ENCODE results near the gene PIF1.
"Not testable (repeated sequence)": the region's sequence is repeated elsewhere in the genome, so short reads cannot be mapped to it uniquely, and the experiment has no call there.

PIF1 gene

GRCh38 chr15:64847448-64847847, 22.0 kb upstream of the PIF1 start:
- no peak for DNase-seq

GRCh38 chr15:64847016-64847415, 21.6 kb upstream of the PIF1 start:
- DNase-seq, result no peak

- DNase-seq, result no peak
Observed at GRCh38 chr15:64845831-64846595, 20.6 kb upstream of the PIF1 start.

DNA sequence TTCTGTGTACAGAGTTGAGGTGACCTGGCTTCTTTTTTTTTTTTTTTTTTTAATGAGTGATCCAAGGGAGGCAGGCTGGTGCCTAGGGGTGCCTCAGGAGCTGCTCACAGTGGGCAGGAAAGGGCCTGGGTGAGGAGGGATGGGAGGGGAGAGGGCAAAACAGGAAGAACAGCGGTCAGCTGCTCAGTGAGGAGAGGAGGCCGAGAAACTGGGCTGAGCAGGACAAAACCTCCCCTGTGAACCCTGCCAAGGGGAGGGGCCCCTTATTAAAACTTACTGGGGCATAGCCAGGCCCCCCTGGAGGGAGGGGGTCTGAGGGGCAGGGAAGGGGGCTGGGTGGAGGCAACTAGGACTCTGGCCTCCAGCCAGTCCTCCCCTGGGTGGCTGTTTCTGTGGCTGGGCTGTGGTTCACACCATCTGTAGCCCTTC, 19.8 kb upstream of the PIF1 start:
- DNase-seq, result no peak

DNA sequence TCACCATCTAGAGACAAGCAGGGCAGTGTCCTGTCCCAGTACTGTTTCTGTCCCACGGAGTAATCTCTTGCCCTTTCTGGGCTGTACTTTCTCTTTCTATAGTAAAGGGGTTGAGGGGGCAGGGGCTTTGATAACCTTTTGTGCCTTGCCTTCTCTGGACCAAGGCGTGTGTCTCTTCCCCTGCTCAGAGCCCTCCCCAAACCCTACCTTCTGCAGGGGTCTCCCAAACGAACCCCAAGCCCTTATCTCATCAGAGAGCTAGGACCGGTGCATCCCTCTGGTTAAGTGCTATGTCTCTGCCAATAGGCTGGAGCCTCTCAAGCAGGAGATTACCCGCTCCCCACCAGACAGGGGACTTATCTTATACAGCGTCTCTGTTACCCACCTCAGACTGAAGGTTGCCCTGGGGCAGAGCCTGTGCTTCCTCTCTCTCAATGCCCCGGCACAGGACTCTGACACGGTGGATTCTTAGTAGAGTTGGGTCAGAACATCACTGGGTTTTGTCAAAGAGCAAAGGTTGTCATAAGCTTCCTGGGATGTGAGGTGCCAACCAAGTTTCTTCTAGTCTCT, 19.2 kb upstream of the PIF1 start:
- DNase-seq, result no peak

DNA sequence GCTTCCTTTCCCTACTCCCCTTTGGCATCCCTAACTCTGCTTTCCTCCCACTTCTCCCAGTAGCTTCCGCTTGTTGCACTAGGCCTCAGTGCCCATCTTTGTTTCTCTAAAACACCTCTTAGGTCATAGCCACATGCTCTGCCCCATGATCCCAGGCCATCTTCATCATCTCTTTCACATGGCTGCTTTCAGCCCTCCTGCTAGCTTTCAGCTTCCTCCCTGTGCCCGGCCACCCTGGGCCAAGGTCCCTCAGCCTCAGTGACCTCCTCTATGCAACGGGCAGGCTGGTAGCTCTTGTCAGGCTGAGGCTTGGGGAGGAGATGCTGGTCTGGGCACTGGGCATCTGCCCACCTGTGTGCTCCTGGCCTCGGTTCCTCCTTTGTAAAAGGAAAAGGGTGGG, 18.5 kb upstream of the PIF1 start:
- no peak for DNase-seq

DNA sequence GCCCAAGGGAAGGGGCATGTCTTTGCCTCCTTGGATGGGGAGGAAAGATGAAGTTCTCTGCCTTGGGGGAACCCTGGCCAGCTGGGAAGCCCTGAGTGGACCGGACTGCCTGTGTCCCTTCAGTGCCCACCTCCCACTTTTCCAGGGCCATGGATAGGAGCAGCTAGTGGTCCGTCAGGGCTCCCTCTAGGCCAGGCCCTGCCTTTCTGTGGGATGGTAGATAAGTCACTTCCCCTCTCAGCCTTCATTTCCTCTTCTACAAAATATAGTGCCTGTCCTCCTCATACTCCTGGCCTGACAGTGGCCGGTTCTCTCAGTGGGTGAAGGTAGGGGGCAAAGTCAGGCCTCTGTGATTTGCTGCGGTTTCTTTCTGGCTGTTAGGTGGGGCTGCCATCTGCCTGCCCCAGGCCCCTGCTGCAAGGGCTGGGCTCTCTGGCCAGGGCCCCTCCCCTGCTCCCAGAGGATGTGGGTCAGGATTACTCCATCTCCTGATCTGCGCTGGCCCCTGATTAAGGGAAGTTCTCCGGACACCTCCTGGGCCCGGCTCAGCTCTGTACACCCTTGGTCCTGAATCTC, 17.6 kb upstream of the PIF1 start:
- DNase-seq, result no peak

DNA sequence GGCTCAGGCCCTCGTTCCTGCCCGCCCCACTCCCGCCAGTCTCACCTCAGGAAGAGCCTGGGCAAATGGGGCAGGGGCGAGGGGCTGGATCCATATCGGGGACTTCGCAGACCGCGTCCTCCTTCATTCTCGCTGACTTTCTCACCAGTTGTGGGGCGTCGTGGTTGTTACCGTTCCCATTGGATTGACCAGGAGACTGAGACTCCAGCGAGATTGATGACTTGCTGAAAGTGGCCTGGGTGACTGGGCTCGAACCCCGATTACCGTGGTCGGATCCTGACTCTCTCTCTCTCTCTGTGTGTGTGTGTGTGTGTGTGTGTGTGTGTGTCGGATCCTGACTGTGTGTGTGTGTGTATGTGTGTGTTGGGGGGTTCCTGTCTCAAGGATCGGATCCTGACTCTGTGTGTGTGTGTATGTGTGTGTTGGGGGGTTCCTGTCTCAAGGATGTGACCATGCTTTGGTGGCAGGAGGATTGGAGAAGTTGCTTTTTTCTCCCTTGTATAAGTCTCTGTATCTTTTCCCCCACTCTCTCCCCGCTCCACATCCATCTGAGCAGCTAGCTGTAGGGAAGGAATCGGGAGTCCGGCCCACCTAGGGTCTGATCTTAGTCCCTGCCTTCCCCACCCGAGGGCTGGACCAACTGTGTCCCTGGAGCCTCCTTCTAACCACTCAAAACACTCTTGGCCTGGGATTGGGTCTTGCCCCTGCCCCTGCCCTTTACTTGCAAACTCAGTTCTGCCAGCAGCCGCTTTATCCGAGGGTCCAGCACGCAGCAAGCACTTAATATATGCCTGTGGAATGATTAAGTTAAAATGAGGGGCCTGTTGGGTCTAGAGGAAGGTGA, 16.9 kb upstream of the PIF1 start:
- DNase-seq, result peak; percentile 5

GRCh38 chr15:64841344-64842095, 16.1 kb upstream of the PIF1 start, which contains the start of gene PLEKHO2:
PLEKHO2 (plus strand) TSS chr15:64841915; CDS start chr15:64842017, 102 bp downstream.
- peak; percentile 94 for DNase-seq

DNA sequence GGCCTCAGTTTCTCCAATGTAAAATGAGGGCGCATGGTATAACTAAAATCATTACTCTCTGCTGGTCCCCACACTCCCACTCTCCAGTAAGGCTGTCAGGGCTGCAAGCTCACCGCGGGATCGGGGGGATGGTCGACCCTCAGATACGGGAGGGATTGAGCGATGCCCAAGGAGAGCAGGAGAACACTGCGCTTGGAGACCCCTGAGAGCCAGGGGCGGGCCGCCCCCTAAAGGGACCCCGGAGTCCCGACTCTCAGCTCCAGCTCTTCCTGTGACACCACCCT, 15.6 kb upstream of the PIF1 start:
- DNase-seq, result no peak

DNA sequence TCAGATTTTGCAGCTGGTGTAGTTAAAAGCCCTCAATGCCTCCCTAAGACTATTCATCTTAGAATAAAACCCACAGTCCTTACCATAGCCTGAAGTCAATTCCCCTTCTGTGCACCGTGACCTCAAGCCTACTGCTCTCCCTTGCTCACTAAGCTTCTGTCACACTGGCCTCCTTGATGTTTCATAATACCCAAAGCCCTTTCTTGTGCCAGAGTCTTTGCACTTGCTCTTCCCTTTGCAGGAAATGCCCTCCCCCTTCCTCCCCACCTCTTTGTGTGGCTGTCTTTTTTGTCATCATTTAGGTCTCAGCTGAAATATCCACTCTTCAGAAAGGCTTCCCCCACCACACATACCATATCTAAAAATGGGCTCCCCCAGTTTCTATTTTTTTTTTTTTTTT, 12.1 kb upstream of the PIF1 start:
- no peak for DNase-seq

DNA sequence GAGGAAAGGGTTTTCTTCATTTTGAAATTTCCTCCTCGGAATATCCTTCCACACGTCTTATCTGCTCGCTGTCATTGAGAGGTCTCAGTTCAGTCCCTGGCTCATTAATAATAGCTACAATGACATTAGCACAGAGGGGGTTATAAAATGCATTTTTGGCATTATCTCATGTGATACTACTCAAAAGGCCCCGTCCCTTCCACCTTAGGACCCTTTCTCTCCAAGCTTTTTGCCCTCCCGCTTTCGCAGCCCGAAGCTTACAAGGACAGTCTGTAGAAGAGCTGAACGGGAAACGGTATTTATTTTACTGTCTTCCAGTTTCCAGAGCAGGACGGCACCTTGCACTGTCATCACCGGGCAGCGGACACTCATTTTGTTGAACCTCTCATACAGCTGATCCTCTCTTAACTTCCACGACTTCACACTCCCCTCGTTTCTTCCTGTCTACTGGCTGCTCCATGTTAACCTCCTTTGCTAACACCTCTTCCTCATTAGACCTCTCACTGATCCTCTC, 10.6 kb upstream of the PIF1 start:
- DNase-seq, result no peak

DNA sequence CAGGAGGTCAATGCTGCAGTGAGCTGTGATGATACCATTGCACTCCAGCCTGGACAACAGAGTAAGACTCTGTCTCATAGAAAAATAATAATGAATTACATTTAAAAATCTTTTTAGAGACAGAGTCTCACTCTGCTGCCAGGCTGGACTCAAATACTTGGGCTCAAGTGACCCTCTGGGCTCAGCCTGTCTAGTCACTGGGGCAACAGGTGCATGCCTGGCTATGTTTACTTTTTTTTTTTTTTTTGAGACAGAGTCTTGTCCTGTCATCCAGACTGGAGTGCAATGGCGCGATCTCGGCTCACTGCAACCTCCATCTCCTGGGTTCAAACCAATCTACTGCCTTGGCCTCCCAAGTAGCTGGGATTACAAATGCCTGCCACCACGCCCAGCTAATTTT, 8.2 kb upstream of the PIF1 start:
- DNase-seq, result no peak

- DNase-seq, result no peak
Observed at GRCh38 chr15:64828985-64829384, 3.5 kb upstream of the PIF1 start.

GRCh38 chr15:64824929-64825430, 467 bp downstream of the PIF1 start:
- DNase-seq, result peak; percentile 37

DNA sequence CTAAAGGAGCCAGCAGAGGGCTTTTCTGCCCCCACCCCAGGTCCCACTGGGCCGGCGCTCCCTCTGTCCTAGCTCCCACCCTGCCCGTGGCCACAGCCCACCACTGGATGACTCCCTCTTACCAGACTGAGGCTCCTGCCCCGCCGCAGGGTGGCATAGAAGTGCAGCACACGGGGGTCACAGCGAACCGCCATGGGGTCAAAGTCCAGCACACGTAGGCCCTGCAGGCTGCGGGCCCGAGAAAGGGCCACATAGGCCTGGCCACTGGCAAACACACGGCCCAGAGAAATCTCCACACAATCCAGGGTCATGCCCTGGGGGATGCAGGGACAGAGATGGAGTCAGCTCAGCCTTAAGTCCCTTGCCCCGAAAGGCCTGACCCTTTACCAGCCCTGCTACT, 9.0 kb downstream of the PIF1 start:
- no peak for DNase-seq

GRCh38 chr15:64814965-64815364, 10.5 kb downstream of the PIF1 start:
- not testable (repeated sequence) for DNase-seq

DNA sequence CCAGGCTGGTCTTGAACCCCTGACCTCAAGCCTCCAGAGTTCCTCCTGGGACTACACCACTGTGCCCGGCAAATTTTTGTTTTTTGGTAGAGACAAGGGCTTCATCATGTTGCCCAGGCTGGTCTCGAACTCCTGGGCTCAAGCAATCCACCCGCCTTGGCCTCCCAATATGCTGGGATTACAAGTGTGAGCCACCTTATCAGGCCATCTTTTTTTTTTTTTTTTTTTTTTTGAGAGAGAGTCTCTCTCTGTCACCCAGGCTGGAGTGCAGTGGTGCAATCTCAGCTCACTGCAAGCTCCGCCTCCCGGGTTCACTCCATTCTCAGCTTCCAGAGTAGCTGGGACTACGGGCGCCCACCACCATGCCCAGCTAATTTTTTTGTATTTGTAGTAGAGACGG, 11.2 kb downstream of the PIF1 start:
- DNase-seq, result not testable (repeated sequence)

- peak; percentile 30 for DNase-seq
Observed at GRCh38 chr15:64813075-64813474, 12.4 kb downstream of the PIF1 start.

GRCh38 chr15:64810497-64811326, 14.7 kb downstream of the PIF1 start:
- no peak for DNase-seq
